GM12891 (cell line): ENCODE measurements around the gene ARHGAP18.

Source experiments
- DNase-seq: peaks from one replicate; pipeline ENCODE4 v3.0.0; 2011; ENCODE audit warnings: low spot score; ENCODE audit not compliant: insufficient read length
- FAIRE-seq: peaks from 2 replicates; lab custom pipeline; 2011; peaks lifted over from hg19 to GRCh38; lab: Jason Lieb, UNC
- PAX5 ChIP-seq: IDR thresholded peaks from 2 replicates; pipeline ENCODE4 v1.6.1; 2011; ENCODE audit warnings: low read length, moderate library complexity, mild to moderate bottlenecking; ENCODE audit not compliant: insufficient read depth, severe bottlenecking
- POLR2A ChIP-seq: IDR thresholded peaks from 2 replicates; pipeline ENCODE4 v1.6.1; 2011; ENCODE audit warnings: low read depth, low read length, control low read depth
- POLR2AphosphoS5 ChIP-seq: IDR thresholded peaks from 2 replicates; pipeline ENCODE4 v1.6.1; 2011; ENCODE audit warnings: low read depth, low read length, control low read depth
- POU2F2 ChIP-seq: IDR thresholded peaks from 2 replicates; pipeline ENCODE4 v1.6.1; 2011; ENCODE audit warnings: low read depth, mild to moderate bottlenecking, control low read depth, low read length, moderate library complexity
- SPI1 ChIP-seq: IDR thresholded peaks from 2 replicates; pipeline ENCODE4 v1.6.1; 2011; ENCODE audit warnings: low read depth, low read length, control low read depth
- TAF1 ChIP-seq: IDR thresholded peaks from 2 replicates; pipeline ENCODE4 v1.6.1; 2011; ENCODE audit warnings: low read depth, low read length, control low read depth

ARHGAP18 gene

DNA sequence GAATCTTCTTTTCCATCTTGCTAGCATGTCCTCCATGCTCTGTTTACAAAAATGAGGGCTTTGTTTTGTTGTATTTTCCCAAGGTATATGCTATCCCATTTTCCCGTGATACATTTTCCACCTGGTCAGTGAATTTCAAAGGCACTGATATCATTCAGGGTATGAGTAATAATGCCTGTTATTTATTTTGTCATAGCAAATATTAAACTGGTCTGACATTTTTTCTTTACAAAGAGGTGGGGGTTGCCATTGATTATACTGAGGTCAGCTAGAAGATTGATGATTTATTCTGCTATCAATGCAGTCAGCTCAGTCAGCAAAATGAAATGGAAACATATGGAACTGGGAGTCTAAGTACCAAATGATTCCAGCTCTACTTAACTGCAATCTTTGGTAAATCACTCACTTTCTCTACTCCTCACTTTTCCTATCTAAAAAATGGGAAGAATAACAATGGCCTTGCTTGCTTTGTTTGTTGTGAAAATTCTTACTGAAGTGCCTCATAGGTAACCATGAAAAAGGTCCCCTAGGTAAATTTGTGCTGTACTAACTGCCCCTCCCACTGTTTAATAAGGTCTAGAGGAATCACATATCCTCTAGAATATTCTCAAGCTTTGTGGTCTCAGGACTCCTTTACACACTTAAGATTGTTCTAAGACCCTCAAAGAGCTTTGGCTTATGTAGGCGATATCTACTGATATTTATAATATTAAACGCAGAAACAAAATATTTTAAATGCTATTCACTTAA lies 64.0 kb downstream of the ARHGAP18 start:
- peak; percentile 50 for FAIRE-seq
- TF ChIP-seq SPI1 (no peak), POLR2A (no peak), PAX5 (no peak), TAF1 (no peak), POU2F2 (no peak), POLR2AphosphoS5 (no peak)
- no peak for DNase-seq

GRCh38 chr6:129645106-129645829 lies 64.7 kb downstream of the ARHGAP18 start:
- FAIRE-seq (no peak), DNase-seq (no peak)
- no peak for TF ChIP-seq SPI1
- no peak for TF ChIP-seq POLR2A
- TF ChIP-seq PAX5 = no peak
- no peak for TF ChIP-seq TAF1
- TF ChIP-seq POLR2AphosphoS5 = no peak
- TF ChIP-seq POU2F2 = no peak

DNA sequence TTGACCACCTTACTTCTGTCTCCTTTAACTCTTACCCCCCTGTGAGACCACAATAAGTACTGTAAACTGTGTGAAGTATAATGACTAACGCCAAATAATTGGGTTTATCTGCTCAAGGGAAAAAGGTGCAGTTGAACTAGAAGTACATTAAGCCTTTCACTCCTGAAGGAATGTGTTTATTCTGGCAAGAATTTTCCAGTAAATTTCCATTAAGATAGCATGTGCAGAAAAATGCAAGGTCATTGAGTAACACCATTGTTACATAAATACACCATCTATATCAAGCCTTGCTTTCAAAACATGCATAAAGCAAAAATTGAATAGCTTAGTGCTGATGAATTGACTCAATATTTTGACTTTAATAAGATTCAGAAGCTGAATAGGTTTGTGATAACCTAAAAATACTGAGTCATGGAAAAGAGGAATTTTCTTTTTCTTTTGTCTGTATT lies 65.4 kb downstream of the ARHGAP18 start:
- peak; percentile 23 for FAIRE-seq

DNA sequence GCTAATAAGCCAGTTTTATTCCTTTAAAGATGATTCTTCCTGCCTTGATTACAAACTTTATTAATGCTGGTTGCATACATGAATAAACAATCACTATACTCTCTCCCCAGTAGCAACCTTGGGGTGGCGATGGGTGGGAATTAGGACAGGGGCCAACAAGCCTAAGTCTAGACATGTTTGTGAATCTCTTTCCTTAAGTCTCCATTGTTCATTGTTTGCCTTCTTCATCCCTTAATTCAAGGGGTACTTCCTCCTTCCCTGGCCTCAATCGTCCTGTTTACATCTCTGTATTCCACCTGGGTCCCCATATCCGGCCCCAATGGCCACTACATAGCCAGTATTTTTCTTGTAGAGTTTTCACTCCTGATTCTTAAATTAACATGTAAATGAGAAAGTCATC lies 66.0 kb downstream of the ARHGAP18 start:
- TF ChIP-seq SPI1 (no peak), POLR2AphosphoS5 (no peak), POU2F2 (no peak), POLR2A (no peak), TAF1 (no peak), PAX5 (no peak)
- no peak for FAIRE-seq
- no peak for DNase-seq

More for the DNA sequence above, 65.4 kb downstream of the ARHGAP18 start:
- no peak for DNase-seq
- TF ChIP-seq PAX5 (no peak), POU2F2 (no peak), TAF1 (no peak), POLR2AphosphoS5 (no peak)

- no peak for FAIRE-seq
- DNase-seq = no peak
- no peak for TF ChIP-seq PAX5
- TF ChIP-seq POLR2A = no peak
- TF ChIP-seq POLR2AphosphoS5 = no peak
- TF ChIP-seq POU2F2 = no peak
- TF ChIP-seq SPI1 = no peak
- TF ChIP-seq TAF1 = no peak
These were observed 66.8 kb downstream of the ARHGAP18 start for GRCh38 chr6:129643176-129643575.

GRCh38 chr6:129642322-129642721 lies 67.7 kb downstream of the ARHGAP18 start:
- TF ChIP-seq PAX5 = no peak
- DNase-seq (no peak), FAIRE-seq (no peak)

DNA sequence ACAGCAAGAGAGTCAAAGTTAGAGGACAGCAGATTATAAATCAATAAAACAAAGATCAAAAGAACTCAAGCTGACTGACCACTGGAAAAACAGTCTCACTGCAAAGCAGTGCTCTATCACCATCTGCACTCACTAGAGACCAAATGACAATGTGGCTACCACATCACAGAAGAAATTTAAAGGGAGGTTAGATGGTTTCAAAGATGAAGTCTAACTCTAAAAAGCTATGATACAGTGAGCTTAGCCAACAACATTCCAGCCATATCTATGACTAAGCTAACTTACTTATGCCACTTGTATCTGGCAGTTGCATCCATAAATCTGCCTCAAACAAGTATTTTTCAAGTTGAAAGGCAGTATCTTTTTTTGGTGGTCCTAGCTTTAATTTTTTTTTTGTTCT lies 68.6 kb downstream of the ARHGAP18 start:
- FAIRE-seq (no peak), DNase-seq (no peak)
- TF ChIP-seq PAX5 = no peak
- TF ChIP-seq POLR2A = no peak
- TF ChIP-seq SPI1 = no peak

DNA sequence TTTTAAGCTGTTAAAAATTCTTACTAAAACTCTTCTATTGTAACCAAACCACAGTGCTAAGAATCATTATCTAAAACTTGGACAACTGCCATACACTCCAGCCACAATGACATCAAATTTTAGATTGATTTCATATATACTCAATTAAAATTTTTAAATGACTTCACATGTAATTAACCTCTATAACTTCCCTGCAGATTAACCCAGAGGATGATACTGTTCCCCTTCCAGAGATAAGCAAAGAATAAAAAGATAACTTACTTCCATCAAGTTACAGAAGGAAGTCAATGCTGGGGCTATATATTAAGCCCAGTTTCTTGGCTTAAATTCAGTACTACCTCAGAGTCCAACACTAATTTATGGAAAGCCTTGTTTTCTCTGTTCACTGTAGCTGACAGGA lies 71.3 kb downstream of the ARHGAP18 start:
- TF ChIP-seq POU2F2 = no peak
- no peak for TF ChIP-seq PAX5
- TF ChIP-seq SPI1 = no peak
- no peak for TF ChIP-seq POLR2AphosphoS5
- TF ChIP-seq TAF1 = no peak
- no peak for TF ChIP-seq POLR2A
- no peak for DNase-seq
- no peak for FAIRE-seq

DNA sequence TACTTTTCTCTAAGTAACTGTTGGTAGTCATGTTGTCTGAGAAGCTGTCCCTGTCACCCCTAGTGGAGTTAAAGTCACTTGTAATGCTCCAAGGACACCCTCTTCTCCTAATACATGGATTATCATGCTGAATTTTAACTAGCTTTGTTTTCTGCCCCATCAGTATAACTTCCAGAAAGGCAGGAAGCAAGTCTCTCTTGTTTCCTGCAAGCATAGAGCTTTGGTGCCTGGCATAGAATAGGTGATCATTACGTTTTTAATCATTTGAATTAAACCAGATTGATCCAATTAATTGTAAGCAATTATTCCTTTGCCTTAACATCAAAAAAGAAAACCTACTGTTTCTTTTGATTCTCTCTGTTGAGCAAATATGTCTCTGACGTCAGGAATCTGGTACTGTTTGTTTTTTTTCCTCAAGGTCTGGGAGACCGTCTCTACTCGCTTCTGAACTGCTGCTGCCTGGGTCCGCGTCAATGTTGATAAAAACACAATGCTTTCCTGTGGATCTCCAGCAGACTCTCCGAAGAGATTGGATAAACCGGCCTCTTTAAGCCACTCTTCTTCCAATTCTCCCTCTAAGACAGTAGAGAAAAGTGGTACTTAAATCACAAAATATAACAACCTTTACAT lies 71.8 kb downstream of the ARHGAP18 start:
- TF ChIP-seq POLR2A (no peak), TAF1 (no peak), PAX5 (no peak)
- FAIRE-seq = no peak
- DNase-seq = no peak

DNA sequence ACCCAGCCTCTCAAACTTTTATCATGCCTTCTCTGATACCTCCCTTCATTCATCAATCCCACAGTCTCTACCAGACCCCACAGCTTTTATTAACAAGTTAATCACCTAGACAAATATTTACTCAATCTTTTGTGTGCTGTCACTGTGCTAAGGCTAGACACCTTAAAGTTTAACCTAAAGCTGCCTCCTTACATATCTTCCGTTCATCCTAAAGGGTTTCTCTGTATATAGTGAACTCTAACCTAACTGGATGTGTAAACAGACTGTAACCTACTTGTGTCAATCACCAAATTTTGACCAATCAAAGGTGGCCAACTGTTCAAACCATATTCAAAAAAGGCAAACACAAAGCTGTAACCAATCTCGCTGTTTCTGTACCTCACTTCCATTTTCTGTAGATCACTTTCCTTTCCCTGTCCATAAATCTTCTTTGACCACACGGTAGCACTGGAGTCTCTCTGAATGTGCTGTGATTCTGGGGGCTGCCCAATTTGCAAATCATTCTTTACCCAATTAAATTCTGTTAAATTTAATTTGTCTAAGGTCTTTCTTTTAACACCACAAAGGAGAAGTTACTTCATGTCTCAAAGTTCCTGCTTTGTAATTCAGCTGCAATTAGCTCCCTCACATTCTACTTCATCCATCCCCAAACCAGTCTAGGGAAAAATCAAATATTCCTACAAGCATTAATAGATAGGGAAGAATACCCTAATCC lies 72.5 kb downstream of the ARHGAP18 start:
- no peak for FAIRE-seq
- DNase-seq = no peak
- TF ChIP-seq PAX5 = no peak
- no peak for TF ChIP-seq POU2F2
- TF ChIP-seq POLR2AphosphoS5 = no peak
- TF ChIP-seq SPI1 = no peak
- no peak for TF ChIP-seq TAF1
- no peak for TF ChIP-seq POLR2A
